Neural crest cell (in vitro differentiated cells): ENCODE results near the gene PRR5L. TPM values are rescaled to one million over a fixed set of nuclear protein-coding genes. Genes with fewer than 3 reads are reported as not detected.

Experiments
- DNase-seq: peaks from one replicate; pipeline ENCODE4 v3.0.0; 2021; ENCODE audit warnings: low read depth, mixed read lengths, low spot score
- H3K27ac Mint-ChIP-seq: one replicate; pipeline ENCODE4 v1.8.0; 2021; ENCODE audit warnings: mild to moderate bottlenecking, mixed read lengths; ENCODE audit not compliant: unreplicated experiment
- H3K27me3 Mint-ChIP-seq: 2 replicates; pipeline ENCODE4 v1.8.0; 2021; ENCODE audit warnings: low read depth, mild to moderate bottlenecking, mixed read lengths
- H3K36me3 Mint-ChIP-seq: 2 replicates; pipeline ENCODE4 v1.8.0; 2021; ENCODE audit warnings: low read depth, mild to moderate bottlenecking, mixed read lengths
- H3K4me1 Mint-ChIP-seq: 2 replicates; pipeline ENCODE4 v1.8.0; 2021; ENCODE audit warnings: mixed read lengths
- H3K4me3 Mint-ChIP-seq: one replicate; pipeline ENCODE4 v1.8.0; 2021; ENCODE audit warnings: mild to moderate bottlenecking, mixed read lengths
- H3K9me3 Mint-ChIP-seq: 2 replicates; pipeline ENCODE4 v1.8.0; 2021; ENCODE audit warnings: mixed read lengths
- total RNA-seq: library from RNA; stranded (reverse); gene quantifications from 2 replicates; pipeline ENCODE4 v1.2.1, GENCODE V29; 2021
- TF ChIP-seq, protein P1 (sequence below): fragments of 200-600 bp; sonication (generic); conservative IDR thresholded peaks from 2 replicates; pipeline ENCODE4 v1.5.0; 2021; ENCODE audit warnings: antibody characterized with exemption, mild to moderate bottlenecking

PRR5L gene
- total RNA-seq, 1 donor from 2014 or later = 6.6 TPM

DNA sequence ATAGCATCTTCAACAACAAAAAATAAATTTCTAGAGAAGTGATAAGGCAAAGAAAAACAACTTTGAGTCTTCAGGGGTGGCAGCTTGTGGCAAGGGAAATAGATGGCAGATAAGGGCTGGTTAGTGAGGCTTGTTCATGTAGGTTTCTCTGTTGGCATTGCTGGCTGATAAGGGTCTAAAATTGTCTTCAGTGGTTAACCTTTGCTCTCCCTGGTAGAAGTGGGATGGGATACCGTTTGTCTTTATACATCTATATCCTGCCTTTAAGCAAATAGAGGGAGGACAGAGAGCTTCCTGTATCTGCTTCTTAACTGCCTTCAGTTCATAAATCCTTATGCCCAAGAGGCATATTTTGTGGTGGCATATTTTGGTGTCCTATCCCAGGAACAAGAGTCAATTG is 156.9 kb downstream of the PRR5L start:
- Mint-ChIP-seq H3K4me3 (no peak overlapping the region), H3K27me3 (no peaks in the 10 kb centered on the region), H3K9me3 (no peaks in the 10 kb centered on the region), H3K36me3 (peaks cover 15% of the 10 kb centered on the region), H3K27ac (peak overlapping the region; percentile 41), H3K4me1 (peaks cover 59% of the 10 kb centered on the region)
- TF ChIP-seq, protein P1, sequence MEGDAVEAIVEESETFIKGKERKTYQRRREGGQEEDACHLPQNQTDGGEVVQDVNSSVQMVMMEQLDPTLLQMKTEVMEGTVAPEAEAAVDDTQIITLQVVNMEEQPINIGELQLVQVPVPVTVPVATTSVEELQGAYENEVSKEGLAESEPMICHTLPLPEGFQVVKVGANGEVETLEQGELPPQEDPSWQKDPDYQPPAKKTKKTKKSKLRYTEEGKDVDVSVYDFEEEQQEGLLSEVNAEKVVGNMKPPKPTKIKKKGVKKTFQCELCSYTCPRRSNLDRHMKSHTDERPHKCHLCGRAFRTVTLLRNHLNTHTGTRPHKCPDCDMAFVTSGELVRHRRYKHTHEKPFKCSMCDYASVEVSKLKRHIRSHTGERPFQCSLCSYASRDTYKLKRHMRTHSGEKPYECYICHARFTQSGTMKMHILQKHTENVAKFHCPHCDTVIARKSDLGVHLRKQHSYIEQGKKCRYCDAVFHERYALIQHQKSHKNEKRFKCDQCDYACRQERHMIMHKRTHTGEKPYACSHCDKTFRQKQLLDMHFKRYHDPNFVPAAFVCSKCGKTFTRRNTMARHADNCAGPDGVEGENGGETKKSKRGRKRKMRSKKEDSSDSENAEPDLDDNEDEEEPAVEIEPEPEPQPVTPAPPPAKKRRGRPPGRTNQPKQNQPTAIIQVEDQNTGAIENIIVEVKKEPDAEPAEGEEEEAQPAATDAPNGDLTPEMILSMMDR = no peak
- no peak for DNase-seq

DNA sequence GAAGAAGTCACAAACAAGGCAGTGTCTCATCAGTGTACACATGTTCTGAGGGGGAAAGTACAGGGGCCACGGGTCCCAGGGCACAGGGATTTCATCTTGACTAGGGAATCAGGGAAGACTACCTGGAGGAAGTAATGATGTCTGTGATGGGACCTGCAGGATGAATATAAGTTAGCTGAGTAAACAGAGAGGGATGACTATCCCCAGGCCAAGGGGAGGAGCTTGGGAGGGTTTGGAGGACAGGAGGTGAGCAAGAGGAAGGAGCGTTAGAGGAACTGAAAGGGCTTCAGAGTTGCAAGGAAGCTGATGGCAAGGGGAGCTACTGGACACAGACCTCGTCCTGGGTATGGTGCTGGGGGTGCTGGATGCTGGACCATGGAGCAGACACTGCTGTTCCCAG is 157.6 kb downstream of the PRR5L start:
- H3K27ac Mint-ChIP-seq = no peak overlapping the region
- H3K27me3 Mint-ChIP-seq = no peaks in the 10 kb centered on the region
- DNase-seq = no peak
- no peaks in the 10 kb centered on the region for H3K9me3 Mint-ChIP-seq
- H3K4me1 Mint-ChIP-seq = peaks cover 60% of the 10 kb centered on the region
- TF ChIP-seq, protein P1 = no peak
- peaks cover 11% of the 10 kb centered on the region for H3K36me3 Mint-ChIP-seq
- H3K4me3 Mint-ChIP-seq = no peak overlapping the region

DNA sequence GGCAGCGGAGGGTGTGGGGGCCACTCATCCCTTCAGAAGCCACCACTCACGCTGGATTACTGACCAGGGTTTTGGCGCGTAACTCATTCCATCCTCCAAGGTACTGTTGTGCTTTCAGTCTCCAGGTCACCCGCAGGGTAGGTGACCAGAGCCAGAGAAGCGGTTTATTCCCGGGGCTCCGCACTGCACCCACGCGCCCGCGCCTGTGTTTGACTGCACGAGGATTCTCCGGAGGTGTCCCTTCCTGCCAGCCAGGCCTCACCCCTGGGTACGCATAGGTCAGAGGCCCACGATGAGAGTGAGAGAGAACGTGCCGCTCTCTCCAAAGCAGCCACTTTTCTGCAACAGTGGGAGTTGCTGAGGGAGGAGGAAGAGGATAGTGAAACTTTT is 158.5 kb downstream of the PRR5L start:
- TF ChIP-seq, protein P1 = no peak
- DNase-seq = no peak
- H3K27ac Mint-ChIP-seq = peak overlapping the region; percentile 99
- H3K27me3 Mint-ChIP-seq = no peaks in the 10 kb centered on the region
- peaks cover 60% of the 10 kb centered on the region for H3K4me1 Mint-ChIP-seq
- peak overlapping the region; percentile 74 for H3K4me3 Mint-ChIP-seq
- H3K9me3 Mint-ChIP-seq = no peaks in the 10 kb centered on the region
- H3K36me3 Mint-ChIP-seq = peaks cover 8% of the 10 kb centered on the region

DNA sequence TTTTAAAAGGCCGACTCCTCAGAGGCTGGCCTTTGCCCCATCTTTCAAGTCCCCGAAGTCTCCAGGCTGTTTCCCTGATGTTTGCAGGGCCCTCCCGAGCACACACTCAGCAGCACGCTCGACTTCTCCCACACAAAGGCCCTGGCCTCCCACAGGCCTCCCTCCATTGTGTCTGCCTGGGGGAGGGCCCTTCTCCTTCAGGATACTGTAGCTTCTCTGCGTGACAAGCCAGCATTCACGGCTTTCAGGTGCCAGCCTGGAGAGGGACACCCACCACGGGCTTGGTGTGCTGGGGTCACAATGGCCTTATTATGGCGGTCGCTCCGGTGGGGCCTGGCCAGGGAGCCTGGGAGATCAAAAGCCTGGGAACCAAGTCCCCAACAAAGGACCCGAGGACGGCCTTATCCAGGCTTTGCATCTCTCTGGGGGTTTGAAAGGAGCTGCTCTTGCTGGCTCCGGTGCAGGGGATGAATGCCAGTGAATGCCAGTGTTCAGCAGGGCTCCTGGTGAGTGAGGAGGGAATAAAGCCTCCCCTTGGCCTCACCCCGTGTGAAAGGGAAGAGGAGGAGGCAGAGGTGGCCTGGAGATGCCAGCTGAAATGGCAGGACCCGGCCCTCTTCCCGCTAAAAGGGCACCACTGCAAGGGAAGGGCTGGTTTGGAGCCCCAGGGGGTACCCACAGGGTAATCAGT is 159.0 kb downstream of the PRR5L start:
- H3K9me3 Mint-ChIP-seq = no peaks in the 10 kb centered on the region
- DNase-seq = peak; percentile 67
- TF ChIP-seq, protein P1 = no peak
- H3K4me3 Mint-ChIP-seq = peak overlapping the region; percentile 74
- H3K27ac Mint-ChIP-seq = peak overlapping the region; percentile 99
- H3K4me1 Mint-ChIP-seq = peaks cover 61% of the 10 kb centered on the region
- peaks cover 3% of the 10 kb centered on the region for H3K36me3 Mint-ChIP-seq
- no peaks in the 10 kb centered on the region for H3K27me3 Mint-ChIP-seq

DNA sequence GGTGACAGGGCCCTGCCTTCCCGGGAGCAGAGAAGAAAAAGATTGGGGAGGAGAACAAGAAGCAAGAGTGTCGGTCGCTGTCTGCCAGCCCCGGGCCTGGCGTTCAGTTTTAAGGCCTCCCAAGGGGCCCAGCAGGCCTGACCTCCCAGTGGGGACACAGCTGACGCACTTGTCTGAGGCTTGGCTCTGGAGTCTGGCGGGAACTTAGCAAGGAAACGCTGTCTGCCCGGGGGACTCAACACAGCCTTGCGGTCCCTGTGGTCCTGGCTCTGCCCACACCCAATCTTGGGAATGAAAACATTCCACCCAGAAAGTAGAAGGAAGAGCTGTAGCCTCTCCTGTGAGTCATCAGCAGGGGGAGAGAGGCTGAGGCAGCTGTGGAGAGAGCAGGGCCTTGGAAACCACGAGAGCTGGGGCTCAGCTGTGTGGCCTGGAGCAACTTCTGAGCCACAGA is 159.6 kb downstream of the PRR5L start:
- H3K27ac Mint-ChIP-seq = peak overlapping the region; percentile 99
- DNase-seq = peak; percentile 16
- no peaks in the 10 kb centered on the region for H3K9me3 Mint-ChIP-seq
- TF ChIP-seq, protein P1 = no peak
- H3K36me3 Mint-ChIP-seq = peaks cover 3% of the 10 kb centered on the region
- no peaks in the 10 kb centered on the region for H3K27me3 Mint-ChIP-seq
- H3K4me3 Mint-ChIP-seq = peak overlapping the region; percentile 74
- H3K4me1 Mint-ChIP-seq = peaks cover 67% of the 10 kb centered on the region
